ENCODE data around the gene ZNG1A. TPM values are rescaled to one million over a fixed set of nuclear protein-coding genes. Genes with fewer than 3 reads are reported as not detected.
"Not testable (repeated sequence)": the region's sequence is repeated elsewhere in the genome, so short reads cannot be mapped to it uniquely, and the experiment has no call there.

The ZNG1A gene
- total RNA-seq, 8 experiments from 2014 or later: 16.5 to 65.3 (median 32.2) TPM

- WGBS, 10 experiments: no CpG with 5 or more reads among the region's 71 CpGs
- ATAC-seq (replicated peaks in 6 of 8); in situ Hi-C loops (cut with MboI; ENCODE audit: low pct_unique_long_range_greater_than_20kb in 2 of 9, low sequenced_read_pairs in 9 of 9, unreplicated experiment in 9 of 9): not testable (repeated sequence)
These were observed 61.5 kb downstream of the ZNG1A start for GRCh38 chr9:117144-117994.

DNA sequence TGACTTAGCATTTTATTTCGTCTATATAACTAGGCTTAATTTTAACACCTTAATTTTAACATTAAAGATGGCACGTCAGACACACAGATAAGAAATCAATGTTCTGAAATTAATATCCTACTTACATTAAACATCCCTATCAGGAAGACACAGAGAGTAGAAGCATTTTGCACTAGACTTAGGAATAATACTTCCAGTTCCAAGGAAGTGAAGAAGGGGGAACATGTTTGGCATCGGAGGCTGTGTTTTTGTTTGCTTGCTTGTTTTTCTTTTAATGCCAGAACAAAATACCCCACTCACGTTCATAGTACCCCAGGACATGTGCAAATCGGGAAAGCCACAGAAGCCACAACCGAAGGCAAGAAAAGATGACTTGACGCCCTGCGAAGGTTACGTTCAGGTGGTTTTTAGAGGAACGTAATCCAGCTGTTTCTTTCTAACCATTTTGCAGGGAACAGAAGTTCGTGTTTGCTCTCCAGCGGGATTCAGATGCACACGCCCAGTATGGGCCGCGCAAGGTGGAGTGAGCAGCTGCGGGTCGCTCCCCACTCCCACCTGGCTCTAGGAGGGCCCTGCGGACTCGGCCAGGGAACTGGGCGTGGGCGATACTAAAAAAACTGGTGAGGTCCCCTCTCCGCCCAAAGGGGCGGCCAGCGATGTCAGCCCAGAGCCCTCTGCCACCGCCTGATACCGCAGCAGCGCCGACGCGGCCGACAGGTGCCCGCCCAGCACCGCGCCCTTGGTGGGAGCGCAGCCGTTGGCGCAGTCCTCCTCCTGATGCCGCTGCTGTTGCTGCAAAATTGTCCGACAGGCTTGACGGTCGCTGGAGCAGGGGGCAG is 62.4 kb downstream of the ZNG1A start:
- H3K4me3 ChIP-seq: not testable (repeated sequence)

More at GRCh38 chr9:117144-117994, 61.5 kb downstream of the ZNG1A start:
- not testable (repeated sequence) for H3K27ac ChIP-seq; H3K4me1 ChIP-seq (replicated peaks in 1 of 2)
- peak overlapping the region in 1 of 5 donors; percentile 8 for H3K4me3 ChIP-seq

DNA sequence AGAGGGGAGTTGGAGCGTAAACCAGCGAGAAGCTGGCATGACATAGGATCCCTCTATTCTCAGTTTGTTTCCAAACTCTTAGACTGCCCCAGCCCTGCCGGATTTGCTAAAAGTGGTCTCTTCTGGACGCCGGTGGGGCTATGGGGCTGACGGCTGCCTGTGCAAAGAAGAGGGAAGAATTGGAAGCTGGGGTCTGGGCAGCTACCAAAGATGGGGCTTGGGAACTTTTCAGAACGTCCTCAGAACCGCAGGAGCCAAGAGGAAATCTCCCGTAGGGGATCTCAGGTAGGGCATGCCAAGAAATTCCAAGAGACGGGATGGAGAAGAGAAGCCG is 63.8 kb downstream of the ZNG1A start:
- H3K27ac ChIP-seq; H3K4me3 ChIP-seq; ATAC-seq (replicated peaks in 6 of 8); in situ Hi-C loops (cut with MboI; ENCODE audit: low pct_unique_long_range_greater_than_20kb in 2 of 9, low sequenced_read_pairs in 9 of 9, unreplicated experiment in 9 of 9); H3K4me1 ChIP-seq (replicated peaks in 1 of 2): not testable (repeated sequence)
- 0 to 8% methylated on average over 2 of the region's 11 CpGs; no CpG with 5 or more reads in 8 of the 10 experiments for WGBS, 10 experiments

More for the DNA sequence above, 62.4 kb downstream of the ZNG1A start:
- in situ Hi-C loops (cut with MboI; ENCODE audit: low pct_unique_long_range_greater_than_20kb in 2 of 9, low sequenced_read_pairs in 9 of 9, unreplicated experiment in 9 of 9); ATAC-seq (replicated peaks in 6 of 8); H3K4me1 ChIP-seq (replicated peaks in 1 of 2); H3K27ac ChIP-seq: not testable (repeated sequence)
- WGBS, 10 experiments: 0% methylated on average over 1 of the region's 41 CpGs; no CpG with 5 or more reads in 9 of the 10 experiments

GRCh38 chr9:114267-115117 is 64.4 kb downstream of the ZNG1A start:
- peak; percentile 33 to 58 (median 42) for ATAC-seq (replicated peaks in 6 of 8)
- in situ Hi-C loops (cut with MboI; ENCODE audit: low pct_unique_long_range_greater_than_20kb in 2 of 9, low sequenced_read_pairs in 9 of 9, unreplicated experiment in 9 of 9); H3K4me3 ChIP-seq; H3K4me1 ChIP-seq (replicated peaks in 1 of 2); H3K27ac ChIP-seq: not testable (repeated sequence)
- WGBS, 10 experiments: 5 to 19% methylated on average over 4 to 5 of the region's 73 CpGs; no CpG with 5 or more reads in 8 of the 10 experiments

DNA sequence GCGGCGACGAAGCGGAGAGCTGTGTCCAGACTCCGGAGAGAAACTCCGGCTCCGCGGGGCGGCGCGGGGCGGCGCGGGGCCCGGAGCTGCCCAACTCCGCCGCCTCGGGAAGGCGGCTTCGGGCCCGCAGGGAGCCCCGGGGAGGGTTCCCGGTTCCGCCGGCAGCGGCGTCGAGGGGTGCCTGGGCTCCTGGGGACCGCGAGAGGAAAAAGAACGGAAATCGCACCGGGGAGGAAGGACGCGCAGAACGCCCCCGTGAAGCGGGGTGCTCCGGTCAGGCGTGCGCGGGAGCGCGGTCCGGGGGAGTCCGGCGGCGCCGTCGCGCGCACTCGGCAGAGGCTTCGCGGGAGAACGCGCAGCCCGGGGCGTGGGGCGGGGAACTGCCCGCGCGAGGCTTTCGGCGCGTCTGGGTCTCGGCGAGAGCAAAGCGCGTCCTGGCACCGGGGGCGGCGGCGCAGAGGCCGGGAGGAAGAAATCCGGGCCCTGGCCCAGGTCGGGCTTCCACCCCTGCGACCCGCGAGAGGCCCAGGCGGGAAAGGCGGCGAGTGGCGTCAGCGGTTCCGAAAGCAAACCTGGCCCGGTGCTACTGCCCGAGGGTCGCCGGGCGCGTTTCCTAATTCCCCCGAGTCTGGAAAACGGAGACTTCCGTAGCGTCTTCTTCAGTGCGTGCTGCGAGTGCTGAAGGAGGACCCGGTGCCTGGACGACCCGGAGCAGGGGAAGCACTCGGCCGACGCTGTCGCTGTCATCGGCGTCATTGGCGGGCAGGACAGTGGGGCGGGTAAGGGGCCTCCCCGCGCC is 65.2 kb downstream of the ZNG1A start:
- in situ Hi-C loops (cut with MboI; ENCODE audit: low pct_unique_long_range_greater_than_20kb in 2 of 9, low sequenced_read_pairs in 9 of 9, unreplicated experiment in 9 of 9); H3K4me1 ChIP-seq (replicated peaks in 1 of 2); H3K27ac ChIP-seq: not testable (repeated sequence)
- H3K4me3 ChIP-seq: peak overlapping the region in 3 of 5 donors; percentile 1 to 21 (median 11)
- ATAC-seq (replicated peaks in 6 of 8): peak; percentile 51 to 80 (median 67)
- 0% methylated on average over 1 to 3 of the region's 111 CpGs; no CpG with 5 or more reads in 8 of the 10 experiments for WGBS, 10 experiments

DNA sequence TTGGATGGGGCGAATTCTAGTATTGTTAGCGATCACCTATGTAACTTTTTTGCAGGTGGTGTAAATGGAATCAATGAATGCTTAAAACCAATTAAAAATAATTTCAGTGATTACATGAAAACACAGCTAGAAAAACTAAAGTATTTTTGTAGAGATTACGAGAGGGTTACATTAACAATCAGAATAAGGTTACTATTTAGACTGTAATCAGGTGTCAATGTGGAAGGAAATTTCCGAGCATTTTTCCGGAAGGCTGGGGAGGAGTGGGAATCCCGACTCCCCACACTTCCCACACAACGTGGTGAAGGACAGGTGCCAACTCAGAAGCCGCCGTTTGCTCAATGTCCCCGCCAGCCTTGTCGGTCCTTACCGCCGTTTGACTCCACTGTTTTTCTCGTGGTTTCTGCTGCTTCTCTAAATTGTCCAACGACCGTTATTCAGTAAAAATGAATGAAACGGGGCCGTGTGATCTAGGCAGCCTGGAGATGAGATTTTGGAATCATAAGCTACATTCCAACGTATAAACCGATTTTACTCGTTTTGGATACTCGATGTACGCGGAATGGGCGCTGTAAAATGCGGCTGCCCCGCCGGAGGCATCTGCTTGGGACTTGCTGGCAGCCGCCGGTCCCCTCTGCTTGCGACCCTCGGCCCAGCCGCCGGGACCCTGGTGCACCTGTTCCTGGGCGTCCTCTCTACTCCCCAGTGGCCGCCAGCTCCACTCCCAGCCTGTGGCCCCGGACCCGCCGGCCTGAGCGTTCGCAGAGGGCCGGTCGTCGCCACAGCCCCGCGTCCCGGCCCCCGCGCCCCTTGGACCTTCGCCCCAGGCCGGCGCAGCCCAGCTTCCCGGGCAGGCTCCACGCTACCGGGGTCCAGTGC is 66.0 kb downstream of the ZNG1A start:
- in situ Hi-C loops (cut with MboI; ENCODE audit: low pct_unique_long_range_greater_than_20kb in 2 of 9, low sequenced_read_pairs in 9 of 9, unreplicated experiment in 9 of 9); H3K4me1 ChIP-seq (replicated peaks in 1 of 2); H3K27ac ChIP-seq; H3K4me3 ChIP-seq: not testable (repeated sequence)
- 0 to 60% (median 39%) methylated on average over 1 to 11 of the region's 55 CpGs; no CpG with 5 or more reads in 1 of the 10 experiments for WGBS, 10 experiments
- ATAC-seq (replicated peaks in 6 of 8): peak in 2 of 8 experiments; percentile 16 to 22

DNA sequence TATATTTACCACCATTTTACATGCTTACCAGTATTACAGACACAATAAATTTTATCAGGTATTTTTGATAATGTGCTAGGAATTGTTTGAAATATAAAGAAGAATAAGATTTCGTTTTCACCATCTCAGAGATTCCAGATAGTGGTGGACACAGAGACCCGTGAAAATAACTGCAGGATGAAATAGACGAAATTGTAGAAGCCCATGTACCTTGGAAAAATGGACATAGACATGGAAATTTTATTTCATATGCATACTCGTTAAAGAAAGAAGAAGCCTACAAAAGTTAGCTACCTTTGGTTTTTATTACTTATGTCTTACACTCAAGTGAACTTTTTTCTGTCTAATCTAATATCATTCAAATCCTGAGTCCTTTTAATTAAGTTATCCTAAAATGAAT is 68.2 kb downstream of the ZNG1A start:
- H3K4me3 ChIP-seq; in situ Hi-C loops (cut with MboI; ENCODE audit: low pct_unique_long_range_greater_than_20kb in 2 of 9, low sequenced_read_pairs in 9 of 9, unreplicated experiment in 9 of 9); ATAC-seq (replicated peaks in 6 of 8): not testable (repeated sequence)

DNA sequence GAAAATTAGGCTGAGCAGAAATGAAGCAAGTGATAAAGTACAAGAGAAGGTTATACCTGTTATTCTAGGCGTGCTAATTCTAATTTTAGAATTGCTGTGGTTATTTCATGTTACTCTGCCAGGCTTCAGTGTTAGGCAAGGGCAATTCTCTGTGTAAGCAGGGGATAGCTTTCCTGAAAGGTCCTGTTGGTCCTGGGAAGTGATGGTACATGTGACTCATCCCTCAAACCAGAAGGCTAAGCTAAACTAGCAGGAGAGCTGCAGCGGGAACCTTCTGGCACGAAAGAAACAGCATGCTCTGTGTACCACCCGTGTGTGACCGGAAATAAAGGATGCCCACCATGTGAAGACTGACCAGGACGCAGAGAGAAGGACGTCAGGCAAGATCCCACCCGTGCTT is 69.3 kb downstream of the ZNG1A start:
- in situ Hi-C loops (cut with MboI; ENCODE audit: low pct_unique_long_range_greater_than_20kb in 2 of 9, low sequenced_read_pairs in 9 of 9, unreplicated experiment in 9 of 9); H3K27ac ChIP-seq; H3K4me3 ChIP-seq; H3K4me1 ChIP-seq (replicated peaks in 1 of 2); ATAC-seq (replicated peaks in 6 of 8): not testable (repeated sequence)
- no CpG with 5 or more reads among the region's 8 CpGs for WGBS, 10 experiments

More for the DNA sequence above, 68.2 kb downstream of the ZNG1A start:
- 0% methylated on average over 1 of the region's 4 CpGs; no CpG with 5 or more reads in 9 of the 10 experiments for WGBS, 10 experiments
- H3K4me1 ChIP-seq (replicated peaks in 1 of 2); H3K27ac ChIP-seq: not testable (repeated sequence)

DNA sequence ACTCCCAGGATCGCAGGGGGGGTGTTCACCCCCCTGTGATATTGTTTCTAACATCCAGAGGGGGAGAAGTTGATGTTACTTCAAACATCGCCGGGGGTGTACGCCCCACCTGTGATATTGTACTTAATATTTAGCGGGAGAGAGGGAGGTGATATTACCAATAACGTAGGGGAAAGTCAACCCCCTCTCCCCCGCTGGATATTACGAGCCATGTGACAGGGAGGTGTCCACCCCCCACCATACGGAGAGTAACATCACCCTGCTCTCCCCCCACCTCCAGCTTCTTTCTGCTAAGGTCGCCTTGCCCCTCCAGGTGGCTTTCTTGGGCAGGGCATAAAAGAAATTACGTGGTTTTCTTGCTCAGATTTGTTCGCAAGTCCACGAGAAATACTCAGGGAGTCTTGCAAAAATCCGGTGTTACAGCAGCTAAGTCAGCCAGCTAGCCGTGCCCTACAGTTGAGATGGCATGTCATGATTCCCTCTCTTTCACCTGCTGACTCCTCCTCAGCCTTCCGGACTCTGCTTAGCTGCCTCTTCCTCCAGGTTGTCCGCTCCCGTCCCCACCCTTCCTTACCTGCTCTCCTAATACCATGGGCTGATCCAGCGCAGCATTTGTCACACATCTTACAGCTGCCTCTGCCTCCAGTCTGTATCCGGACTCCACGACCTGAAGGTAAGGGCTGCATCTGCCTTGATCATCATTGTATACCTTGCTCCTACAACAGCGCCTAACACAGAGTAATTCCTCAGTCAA is 69.9 kb downstream of the ZNG1A start:
- H3K4me3 ChIP-seq; ATAC-seq (replicated peaks in 6 of 8); in situ Hi-C loops (cut with MboI; ENCODE audit: low pct_unique_long_range_greater_than_20kb in 2 of 9, low sequenced_read_pairs in 9 of 9, unreplicated experiment in 9 of 9); H3K4me1 ChIP-seq (replicated peaks in 1 of 2); H3K27ac ChIP-seq: not testable (repeated sequence)
- WGBS, 10 experiments: no CpG with 5 or more reads among the region's 22 CpGs

DNA sequence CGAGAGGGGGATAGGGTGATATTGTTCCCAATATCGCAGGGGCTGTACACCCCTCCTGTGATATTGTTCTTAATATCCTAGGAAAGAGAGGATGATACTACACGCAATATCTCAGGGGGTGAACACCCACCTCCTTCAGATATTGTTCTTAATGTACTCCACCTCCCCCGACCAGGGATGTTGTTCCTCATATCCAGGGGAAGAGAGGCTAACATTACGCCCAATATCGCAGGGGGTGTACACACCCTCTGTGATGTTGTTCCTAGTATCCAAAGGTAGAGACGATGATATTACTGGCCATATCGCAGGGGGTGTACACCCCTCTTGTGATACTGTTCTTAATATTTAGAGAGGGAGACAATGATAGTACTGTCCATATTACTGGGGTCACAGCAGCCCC is 72.9 kb downstream of the ZNG1A start:
- in situ Hi-C loops (cut with MboI; ENCODE audit: low pct_unique_long_range_greater_than_20kb in 2 of 9, low sequenced_read_pairs in 9 of 9, unreplicated experiment in 9 of 9); H3K4me3 ChIP-seq; H3K27ac ChIP-seq; H3K4me1 ChIP-seq (replicated peaks in 1 of 2); ATAC-seq (replicated peaks in 6 of 8): not testable (repeated sequence)
- WGBS, 10 experiments: 50% methylated on average over 1 of the region's 8 CpGs; no CpG with 5 or more reads in 9 of the 10 experiments

DNA sequence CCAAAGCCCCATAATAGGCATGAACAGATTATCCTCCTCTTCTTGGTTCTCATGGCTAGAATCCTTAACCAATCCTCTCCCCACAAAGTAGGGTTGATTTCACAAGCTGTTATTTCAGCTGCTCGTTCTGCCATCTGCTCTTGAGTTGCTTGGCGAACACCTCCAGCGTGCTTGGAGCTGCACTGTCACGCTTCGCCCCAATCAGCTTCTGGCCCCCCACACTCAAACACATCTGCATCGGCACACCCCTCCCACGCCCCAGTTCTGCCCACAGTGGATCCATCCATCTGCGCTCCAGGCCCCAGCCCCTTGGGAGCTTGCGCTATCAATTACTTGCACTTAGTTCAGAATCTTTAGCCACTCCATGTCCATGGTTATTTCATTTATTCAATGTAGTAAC is 78.4 kb downstream of the ZNG1A start:
- ATAC-seq (replicated peaks in 6 of 8); H3K4me3 ChIP-seq; in situ Hi-C loops (cut with MboI; ENCODE audit: low pct_unique_long_range_greater_than_20kb in 2 of 9, low sequenced_read_pairs in 9 of 9, unreplicated experiment in 9 of 9); H3K4me1 ChIP-seq (replicated peaks in 1 of 2); H3K27ac ChIP-seq: not testable (repeated sequence)
- no CpG with 5 or more reads among the region's 9 CpGs for WGBS, 10 experiments
